ENCODE data around the gene PI16.

PI16 gene

DNA sequence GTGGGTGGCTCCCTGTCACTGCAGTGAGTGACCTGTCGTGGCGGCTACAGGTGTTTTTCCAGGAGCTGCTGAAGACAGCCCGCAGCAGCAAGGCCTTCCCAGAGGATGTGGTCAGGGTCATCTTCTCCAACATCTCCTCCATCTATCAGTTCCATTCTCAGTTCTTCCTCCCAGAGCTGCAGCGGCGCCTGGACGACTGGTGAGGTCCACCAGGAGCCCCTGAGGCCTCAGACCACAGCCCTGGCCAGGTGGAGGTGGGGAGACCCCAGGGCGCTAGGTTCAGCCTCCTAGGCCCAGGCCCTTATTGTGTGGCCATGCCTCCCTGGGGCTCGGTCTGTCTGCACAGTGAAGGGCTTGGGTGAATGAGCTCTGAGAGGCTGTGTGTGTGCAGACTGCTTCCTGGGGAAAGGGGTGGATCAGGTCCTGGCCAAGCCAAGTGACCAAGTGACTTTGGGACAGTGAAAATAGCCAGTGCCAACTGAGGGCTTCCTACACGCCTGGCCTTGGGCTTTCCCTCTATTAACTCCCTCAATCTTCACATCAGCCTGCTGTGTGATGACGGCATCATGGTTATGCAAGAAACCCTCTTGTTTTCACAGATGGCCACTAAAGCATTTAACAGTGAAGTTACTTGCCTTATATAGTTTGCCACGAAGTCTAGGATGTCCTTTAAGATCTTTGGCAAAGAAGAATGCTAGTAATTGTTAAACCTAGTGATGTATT lies 57.3 kb downstream of the PI16 start:
- in situ Hi-C loops (cut with MboI; ENCODE audit: low pct_unique_long_range_greater_than_20kb, low sequenced_read_pairs): no loop called here

GRCh38 chr6:37013516-37014491 lies 59.3 kb downstream of the PI16 start:
- DNase-seq: no peak
- in situ Hi-C loops (cut with MboI; ENCODE audit: low pct_unique_long_range_greater_than_20kb, low sequenced_read_pairs): no loop called here

More for the DNA sequence above, 57.3 kb downstream of the PI16 start:
- DNase-seq: no peak
